ELR (cell line): Measurements from ENCODE around the gene INMT.

Experiments
- DNase-seq: peaks from one replicate; pipeline ENCODE4 v3.0.0-alpha.2; 2015; ENCODE audit warnings: low read depth

The INMT gene

DNA sequence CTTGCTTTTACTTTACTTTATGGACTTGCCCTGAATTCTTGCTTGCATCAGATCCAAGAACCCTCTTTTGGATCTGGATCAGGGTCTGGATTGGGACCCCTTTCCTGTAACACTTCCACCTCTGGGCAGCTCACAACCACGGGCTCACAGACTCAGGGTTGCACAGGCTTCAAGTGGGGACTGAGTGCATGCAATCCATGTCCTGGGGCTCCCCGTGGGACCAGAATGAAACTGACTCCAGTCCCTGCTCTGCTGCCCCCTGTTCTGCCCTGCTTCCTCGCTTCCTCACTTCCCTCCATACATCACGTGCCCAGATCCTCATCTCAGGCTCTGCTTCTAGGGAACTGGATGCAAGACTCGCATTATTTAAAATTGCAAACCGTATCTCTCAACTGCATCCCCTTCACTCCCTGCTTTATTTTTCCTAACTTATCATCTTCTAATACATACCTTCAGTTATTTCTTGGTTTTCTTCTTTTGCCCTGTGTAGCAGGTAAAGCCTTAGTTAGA, 23.3 kb upstream of the INMT start:
- DNase-seq: no peak

GRCh38 chr7:30729642-30730041, 22.3 kb upstream of the INMT start:
- no peak for DNase-seq

GRCh38 chr7:30730097-30730496, 21.8 kb upstream of the INMT start:
- no peak for DNase-seq

- DNase-seq: no peak
Observed at GRCh38 chr7:30730996-30731395, 20.9 kb upstream of the INMT start.

DNA sequence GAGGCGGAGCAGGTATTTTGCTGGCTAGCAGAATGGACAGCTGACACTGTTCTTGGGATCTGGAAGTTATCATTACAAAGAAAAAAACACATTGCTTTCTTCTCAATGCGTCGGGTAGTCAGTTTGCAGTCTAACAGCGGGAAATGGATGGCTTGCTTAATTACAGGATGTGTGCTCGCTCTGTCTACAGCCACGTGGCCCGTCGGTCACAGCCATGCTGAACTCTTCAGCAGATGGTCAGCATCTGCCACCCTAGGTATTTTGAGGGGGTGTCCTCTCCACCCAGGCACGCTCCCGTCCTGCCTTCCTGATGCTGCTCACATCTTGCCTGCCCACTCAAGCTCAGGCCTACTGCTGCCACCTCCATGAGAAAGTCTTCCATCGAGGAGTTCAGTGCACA, 20.4 kb upstream of the INMT start:
- no peak for DNase-seq

GRCh38 chr7:30732606-30733005, 19.3 kb upstream of the INMT start:
- no peak for DNase-seq

- DNase-seq: no peak
Observed at GRCh38 chr7:30733216-30733615, 18.7 kb upstream of the INMT start.

DNA sequence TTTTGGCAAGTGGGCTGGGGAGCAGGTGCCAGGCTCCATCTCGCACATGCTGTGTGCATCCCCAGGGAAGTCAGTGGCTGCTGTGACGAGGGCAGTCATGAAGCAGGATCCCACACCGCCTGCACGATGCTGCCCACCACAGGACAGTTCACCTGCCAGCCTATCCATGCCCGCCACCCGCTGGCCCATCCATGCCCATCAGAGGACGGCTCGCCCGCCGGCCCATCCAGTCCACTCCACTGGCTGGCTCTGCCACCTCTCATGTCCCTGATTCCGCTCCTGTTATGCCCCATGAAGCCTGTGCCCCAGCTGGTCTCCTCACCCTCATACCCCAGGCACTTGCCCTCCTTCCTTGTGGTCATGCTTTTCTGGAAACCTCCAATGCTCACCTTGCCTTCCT, 18.2 kb upstream of the INMT start:
- DNase-seq: no peak

DNA sequence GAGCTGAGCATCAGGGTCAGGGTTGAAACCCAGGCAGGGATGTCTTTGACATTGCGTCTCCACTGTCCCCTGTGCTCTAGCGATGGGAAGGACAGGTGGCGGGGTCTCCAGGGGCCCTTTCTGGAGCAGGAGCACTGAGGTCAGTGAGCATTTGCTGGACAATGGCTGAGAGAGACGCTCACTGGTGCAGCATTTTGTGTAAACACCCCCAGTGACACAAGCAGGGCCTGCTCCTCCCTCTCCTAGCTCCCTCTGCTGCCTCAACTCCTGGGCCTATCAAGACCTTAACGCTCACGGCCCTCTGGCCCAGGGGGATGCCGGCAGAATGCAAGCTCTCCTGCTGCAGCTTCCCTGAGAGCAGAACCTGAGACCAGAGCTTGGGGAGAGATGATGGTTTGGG, 17.4 kb upstream of the INMT start:
- DNase-seq: no peak

DNA sequence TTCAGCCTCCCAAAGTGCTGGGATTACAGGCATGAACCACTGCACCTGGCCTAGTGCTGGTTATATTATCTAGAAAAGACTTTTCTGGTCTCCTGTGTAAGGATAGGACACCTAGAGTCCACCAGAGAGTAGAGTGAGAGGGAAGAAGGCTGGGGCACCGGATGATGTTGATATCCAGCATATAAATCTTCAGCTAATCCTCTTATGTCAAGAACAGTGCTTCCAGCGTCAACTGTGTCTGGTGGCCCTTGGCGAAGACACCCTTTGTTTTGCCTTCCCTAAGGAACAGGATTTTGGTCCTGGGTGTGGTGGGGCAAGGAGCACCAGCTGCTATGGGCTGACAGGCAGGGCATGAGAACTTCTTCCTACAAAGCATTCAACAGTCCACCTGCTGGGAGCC, 16.3 kb upstream of the INMT start:
- no peak for DNase-seq

DNA sequence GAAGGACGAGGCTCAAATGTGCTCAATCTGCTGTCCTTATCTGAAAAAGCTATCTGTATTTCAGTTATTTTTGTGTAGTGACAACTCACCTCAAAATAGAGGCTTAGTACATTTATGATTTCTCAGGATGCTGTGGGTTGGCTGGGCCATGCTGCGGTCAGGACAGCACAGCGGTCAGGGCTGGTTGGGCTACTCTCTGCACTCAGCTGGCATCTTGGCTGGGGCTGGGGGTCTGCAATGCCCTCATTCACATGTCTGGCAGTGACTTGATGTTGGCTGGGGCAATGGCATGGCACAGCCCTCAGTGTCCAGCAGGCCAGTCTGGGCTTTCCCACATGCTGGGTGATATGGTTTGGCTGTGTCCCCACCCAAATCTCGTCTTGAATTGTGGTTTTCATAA, 15.6 kb upstream of the INMT start:
- DNase-seq: no peak

GRCh38 chr7:30738026-30738915, 13.7 kb upstream of the INMT start:
- no peak for DNase-seq

DNA sequence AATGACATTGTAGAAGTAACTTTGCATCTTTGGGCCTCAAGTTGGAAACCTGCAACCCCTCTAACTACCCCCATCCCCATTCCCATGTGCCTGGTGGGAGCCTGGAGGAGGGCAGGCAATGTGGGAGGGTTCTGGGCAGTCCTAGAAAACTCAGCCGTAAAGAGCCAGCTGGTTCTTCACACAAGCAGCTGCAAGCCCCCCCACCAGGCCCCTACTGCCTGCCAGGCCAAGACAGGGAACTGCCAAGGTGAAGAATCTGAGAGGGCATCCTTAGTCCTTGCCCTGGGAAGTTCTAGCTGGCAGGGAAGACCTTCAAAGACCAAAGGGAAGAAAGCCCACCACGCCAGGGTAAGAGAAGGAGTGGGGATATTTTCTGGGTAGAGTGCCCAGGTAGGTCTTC, 12.2 kb upstream of the INMT start:
- DNase-seq: no peak

- peak; percentile 75 for DNase-seq
Observed at GRCh38 chr7:30740417-30741181, 11.3 kb upstream of the INMT start.

GRCh38 chr7:30741289-30741688, 10.6 kb upstream of the INMT start:
- DNase-seq: no peak

DNA sequence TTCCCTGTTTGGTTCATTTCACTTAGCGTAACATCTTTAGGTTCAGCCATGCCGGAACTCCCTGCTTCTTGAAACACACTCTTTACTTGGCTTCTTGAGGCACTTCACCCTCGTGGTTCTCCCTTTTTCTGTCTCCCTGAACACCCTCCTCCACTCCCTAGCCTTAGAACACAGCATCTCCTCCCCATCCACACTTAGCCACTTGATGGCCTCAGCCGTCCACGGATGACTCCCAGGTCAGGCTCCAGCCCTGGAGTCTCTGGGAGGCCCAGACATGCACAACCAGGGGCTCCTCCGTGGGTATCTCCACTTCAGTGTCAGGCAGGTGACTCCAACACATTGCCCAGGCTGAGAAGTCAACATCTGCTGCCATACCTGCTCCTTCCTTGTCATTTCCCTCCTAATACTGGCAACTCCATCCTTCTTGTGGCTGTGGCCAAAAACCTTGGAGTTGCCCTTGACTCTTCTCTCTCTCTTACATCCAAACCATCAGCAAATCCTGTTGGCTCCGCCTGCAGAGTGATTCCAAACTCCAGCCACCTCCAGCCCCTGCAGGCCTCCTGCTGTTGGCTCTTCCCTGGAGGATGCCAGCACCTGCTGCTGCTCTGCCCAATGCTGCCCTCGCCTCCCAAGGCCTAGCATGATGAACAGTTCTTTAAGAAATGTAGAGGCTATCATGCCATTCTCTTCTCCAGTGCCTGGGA, 8.4 kb upstream of the INMT start:
- DNase-seq: peak; percentile 58

GRCh38 chr7:30744075-30744417, 7.9 kb upstream of the INMT start:
- DNase-seq: no peak

- no peak for DNase-seq
Observed at GRCh38 chr7:30745261-30745941, 6.5 kb upstream of the INMT start.

GRCh38 chr7:30750010-30750409, 1.9 kb upstream of the INMT start:
- DNase-seq: no peak

GRCh38 chr7:30750683-30751650, 968 bp upstream of the INMT start:
- DNase-seq: peak; percentile 77

- DNase-seq: no peak
Observed at GRCh38 chr7:30752484-30752883, 549 bp downstream of the INMT start.
